ENCODE data around the gene EPHA8. TPM values are rescaled to one million over a fixed set of nuclear protein-coding genes. Genes with fewer than 3 reads are reported as not detected.

Gene EPHA8
- total RNA-seq, 1 donor from 2014 or later, result 0.48 TPM

DNA sequence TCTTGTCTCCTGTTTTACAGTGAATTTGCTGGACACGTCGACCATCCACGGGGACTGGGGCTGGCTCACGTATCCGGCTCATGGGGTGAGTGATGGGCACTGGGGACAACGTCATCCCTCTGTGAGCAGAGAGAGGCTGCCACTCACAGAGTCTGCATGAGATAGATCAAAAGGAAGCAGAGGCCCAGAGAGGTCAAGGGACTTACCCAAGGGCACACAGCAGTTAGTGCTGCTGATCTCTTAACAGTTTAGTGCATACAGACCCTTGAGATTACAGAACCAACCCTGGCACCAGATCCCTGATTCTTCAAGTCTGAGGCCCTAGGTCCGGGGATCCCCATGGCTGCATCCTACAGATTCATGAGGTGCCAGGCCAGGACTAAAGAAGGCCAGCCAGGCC is 6.0 kb downstream of the EPHA8 start:
- no peak for ATAC-seq

DNA sequence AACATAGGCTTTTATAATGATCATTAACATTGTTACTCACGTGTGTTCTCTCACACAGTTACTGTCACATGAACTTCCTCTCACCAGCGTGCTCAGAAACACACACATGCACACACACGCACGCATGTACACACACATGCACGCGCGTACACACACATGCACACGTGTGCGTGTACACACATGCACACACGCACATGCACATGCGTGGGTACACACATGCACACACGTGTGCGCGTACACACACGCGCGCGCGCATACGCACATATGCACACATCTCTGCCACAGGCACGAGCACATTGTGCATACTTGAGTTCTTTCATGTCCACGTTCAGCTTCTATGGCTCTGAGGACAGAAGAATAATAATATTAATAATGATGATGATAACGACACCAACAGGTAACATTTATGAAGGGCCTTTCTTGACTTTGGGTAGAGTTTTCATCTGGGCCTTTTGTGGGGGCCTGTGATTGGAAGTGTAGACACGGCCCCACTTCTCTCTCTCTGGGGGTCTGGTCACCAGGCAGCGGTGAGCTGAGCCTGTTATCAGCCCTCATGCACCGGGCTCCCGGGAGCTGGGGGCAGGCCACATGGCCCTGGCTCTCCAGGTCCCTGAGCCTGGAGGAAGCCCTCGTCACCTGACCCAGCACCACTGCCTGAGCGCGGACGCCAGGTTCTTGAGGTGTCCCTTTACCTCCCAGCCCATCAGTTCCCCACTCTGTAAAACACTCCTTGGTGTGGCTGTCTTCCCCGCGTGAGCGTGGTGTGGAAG is 7.0 kb downstream of the EPHA8 start:
- no peak for ATAC-seq

DNA sequence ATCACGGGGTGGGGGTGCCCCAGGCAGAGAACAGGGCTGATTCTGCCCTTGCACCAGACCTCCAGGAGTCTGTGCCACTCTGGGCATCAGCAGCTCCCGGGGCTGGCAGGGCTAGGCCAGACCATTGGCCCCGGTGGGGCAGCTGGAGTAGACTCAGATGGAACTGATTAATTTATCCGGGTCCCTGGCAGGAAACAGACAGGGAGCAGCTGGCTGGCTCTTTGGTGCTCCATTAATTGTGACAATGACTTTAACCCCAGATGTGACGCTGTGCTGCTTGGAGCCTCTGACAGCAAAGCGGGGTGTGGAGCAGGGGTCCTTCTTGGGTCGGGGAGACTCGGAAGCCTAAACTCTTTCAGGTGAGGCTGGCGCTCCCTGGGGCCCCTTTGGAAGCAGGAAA is 9.5 kb downstream of the EPHA8 start:
- ATAC-seq, result no peak

DNA sequence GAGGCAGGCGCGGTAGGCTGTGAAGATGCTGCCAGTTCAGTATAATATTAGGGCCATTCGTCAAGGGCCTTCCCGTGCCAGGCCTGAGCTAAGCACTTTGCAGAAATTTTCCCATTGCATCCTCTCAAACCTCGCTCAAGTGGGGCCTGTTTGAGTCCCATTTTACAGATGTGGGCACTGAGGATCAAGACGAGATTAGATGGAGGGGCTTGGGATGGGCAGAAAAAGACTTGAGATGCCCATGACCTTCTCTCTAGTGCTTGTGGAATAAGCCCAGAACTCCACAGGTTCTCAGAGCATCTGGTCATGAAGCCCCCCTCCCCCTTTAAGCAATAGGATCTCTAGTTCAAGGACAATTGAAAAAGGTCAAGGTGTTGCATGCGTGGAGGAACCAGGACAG is 9.9 kb downstream of the EPHA8 start:
- no peak for ATAC-seq

DNA sequence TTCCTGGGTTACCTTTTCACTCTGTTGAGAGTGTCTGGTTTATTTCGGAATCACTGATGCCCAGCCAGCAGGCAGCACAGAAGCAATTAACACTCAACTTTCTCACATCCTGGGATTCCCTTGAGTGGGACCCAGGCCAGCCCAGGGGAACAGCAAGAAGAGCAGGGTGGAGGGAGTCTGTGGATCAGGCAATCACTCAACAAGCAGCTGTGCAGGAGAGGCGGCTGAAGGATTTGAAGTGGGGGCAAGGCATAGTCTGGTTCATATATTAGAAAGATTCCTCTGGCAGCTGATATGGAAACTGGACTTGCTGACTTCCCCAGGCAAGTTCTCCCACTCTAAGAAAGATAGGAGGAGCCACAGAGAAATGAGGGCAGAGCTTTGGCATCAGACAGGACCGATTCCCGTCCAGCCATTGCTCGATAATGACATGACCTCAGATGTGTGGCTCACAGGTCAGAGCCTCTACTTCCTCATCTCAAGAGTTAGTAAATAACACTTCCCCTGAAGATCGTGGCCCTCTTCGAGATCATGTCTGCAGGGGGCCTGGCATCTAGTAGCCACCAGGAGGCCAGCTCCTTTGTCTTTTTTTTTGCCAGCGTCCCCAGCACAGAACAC is 12.4 kb downstream of the EPHA8 start:
- no peak for ATAC-seq

DNA sequence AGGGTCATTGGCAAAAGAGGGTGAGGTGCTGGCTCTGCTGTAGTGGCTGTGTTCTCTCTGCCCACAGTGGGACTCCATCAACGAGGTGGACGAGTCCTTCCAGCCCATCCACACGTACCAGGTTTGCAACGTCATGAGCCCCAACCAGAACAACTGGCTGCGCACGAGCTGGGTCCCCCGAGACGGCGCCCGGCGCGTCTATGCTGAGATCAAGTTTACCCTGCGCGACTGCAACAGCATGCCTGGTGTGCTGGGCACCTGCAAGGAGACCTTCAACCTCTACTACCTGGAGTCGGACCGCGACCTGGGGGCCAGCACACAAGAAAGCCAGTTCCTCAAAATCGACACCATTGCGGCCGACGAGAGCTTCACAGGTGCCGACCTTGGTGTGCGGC is 12.9 kb downstream of the EPHA8 start:
- ATAC-seq, result no peak

DNA sequence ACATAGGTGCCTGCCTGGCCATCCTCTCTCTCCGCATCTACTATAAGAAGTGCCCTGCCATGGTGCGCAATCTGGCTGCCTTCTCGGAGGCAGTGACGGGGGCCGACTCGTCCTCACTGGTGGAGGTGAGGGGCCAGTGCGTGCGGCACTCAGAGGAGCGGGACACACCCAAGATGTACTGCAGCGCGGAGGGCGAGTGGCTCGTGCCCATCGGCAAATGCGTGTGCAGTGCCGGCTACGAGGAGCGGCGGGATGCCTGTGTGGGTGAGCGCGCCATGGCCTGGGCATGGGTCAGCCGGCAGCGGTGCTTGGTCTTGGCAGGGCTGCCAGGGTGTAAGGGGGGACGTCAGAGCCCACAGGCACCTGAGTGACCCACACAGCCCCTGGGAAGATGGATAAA is 13.3 kb downstream of the EPHA8 start:
- ATAC-seq, result no peak

DNA sequence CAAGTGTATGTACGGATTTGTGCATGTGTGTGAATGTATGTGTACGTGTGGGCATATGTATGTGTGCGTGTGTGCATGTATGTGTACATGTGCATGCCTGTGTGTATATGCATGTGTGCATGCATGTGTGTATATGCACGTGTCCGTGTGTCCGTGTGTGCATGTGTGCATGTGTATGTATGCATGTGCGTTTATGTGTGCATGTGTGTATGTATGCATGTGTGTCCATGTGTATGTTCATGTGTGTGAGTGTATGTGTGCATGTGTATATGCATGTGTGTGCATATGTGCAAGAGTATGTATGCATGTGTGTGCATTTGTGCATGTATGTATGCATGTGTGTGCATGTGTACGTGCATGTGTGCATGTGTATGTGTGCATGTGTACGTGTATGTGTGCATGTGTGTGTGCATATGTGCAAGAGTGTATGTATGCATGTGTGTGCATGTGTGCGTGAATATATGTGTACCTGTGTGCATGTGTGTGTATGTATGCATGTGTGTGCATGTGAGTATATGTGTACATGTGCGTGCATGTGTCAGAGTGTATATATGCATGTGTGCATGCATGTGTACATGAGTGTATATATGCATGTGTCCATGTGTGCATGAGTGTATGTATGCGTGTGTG is 15.6 kb downstream of the EPHA8 start:
- ATAC-seq, result no peak

DNA sequence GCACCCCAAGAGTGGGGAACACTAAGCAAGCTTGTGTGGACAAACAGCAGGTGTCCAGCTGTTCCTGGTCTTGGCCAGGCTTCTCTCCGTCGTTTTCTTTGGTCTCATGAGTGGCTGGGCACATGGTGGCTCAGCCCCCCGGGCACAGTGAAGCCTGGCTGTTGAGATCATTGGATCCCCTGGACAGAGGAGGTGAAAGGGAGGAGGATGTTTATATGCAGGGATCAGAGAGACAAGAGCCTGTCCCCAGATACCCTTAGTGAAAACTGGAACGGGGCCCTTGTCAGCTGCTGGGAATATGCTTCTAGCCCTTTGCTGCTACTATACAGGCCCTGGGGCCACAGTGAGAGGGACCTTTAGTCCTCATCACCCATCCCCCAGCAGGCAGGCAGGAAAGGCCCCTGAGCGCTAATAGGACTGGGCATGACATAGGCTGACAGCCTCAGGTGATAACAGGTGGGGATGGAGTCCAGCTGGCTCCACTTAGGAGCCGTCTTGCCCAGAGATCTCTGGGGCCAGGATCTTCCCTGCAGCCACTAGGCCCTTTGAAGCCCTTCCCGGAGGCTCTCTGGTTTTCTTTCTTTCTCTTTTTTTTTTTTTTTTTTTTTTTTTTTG is 16.4 kb downstream of the EPHA8 start:
- no peak for ATAC-seq

DNA sequence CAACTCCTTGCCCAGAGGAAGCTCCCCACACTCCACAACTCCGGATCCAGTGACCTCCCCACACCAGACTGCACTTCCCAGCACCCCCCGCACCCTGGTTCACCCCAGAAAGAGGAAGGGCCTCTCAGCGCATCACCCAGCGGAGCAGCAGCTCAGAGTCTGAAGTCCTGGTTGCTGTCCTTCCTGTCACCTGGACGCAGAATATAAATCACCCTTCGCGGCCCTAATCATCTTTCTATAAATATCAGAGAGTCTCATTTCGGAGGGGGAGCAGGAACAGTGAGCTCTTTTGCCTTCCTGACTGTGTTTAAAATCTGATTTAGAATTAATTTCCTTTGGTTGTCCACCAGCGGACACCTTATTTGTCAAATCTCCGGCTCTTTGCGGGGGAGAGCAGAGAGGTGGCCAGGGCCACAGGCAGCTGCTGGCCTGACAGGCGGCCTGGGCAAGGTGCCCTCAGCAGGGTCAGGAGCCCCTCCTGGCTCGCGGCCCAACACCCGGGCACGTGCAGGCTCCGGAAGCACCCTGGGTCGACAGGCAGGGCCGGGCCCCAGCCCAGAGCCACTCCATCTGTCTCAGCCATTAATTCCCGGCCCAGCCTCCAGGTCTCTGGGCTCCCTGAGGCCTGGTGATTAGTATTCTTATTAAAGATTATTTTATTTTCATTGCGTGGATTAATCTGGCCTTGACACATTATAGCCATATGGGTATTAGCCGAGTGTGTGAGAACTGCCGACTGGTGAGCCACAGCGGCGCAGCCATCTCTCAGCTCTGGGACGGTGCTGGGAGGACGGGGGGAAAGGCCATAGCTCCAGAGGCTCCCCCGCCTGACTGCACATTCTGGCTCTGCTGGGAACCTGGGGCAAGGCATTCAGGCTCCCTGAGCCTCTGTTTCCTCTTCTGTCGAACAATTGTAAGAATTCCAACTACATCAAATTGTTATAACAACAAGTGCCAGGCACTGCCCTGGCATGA is 19.7 kb downstream of the EPHA8 start:
- ATAC-seq, result no peak

DNA sequence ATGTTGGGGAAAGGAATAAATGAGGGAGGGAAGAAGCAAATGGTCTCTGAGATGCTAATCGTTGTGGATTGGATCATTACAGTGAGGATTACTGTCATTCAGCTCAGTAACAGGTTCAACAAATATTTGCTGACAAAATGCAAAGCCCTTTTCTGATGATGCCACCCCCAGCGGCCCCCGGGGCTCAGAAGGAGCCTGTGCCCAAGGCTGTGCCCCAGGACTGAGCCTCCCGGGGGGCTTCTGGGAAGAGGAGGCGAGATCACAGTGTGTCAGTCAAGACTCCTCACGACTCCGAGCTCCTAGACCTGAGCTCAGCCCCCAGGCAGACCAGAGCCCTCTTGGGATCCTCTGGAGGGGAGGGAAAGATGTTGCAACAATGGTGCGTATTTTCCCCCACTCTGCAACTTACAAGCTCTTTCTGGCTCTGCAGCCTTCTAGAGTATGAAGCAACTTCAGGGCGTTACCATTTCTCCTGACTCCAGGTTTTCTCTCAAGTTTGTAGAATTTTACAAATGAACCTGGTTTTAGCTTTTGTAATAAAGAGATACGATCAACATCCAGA is 20.8 kb downstream of the EPHA8 start:
- ATAC-seq, result no peak

DNA sequence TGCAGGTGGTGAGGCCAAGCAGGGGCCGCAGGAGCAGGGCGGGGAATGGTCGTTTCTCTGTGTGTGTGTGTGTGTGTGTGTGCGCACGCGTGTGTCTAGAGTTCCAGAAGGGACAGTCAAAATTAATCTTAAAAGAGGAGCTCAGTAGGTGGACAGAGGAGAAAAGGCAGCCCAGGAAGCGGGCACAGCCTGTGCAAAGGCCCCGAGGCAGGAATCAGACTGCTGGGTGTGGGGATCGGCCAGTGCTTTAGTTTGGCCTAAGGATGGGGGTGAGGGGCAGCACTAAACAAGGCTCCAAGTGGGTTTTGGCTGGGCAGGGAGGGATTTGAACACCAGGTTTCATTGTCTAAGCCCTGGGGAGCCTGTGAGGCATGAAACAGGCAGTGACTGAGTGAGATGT is 21.7 kb downstream of the EPHA8 start:
- ATAC-seq, result no peak

DNA sequence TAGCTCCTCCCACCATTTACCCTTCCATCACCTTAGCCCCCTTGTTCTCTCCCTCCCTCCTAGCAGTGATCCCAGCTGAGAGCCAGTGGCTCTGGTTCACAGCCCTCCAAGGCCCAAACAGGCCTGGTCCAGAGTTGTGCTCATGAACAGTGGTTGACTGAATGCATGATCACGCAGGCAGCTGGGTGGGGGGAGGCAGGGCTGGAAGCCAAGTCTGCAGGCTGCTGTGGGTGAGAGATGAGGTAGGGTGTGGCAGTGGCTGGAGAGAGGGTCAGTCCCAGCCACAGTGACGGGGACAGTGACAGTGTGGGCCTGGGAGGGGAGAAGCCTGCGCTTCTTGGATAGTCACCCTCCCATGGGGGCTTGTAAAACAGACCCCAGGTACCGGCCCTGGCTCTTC is 22.2 kb downstream of the EPHA8 start:
- no peak for ATAC-seq

DNA sequence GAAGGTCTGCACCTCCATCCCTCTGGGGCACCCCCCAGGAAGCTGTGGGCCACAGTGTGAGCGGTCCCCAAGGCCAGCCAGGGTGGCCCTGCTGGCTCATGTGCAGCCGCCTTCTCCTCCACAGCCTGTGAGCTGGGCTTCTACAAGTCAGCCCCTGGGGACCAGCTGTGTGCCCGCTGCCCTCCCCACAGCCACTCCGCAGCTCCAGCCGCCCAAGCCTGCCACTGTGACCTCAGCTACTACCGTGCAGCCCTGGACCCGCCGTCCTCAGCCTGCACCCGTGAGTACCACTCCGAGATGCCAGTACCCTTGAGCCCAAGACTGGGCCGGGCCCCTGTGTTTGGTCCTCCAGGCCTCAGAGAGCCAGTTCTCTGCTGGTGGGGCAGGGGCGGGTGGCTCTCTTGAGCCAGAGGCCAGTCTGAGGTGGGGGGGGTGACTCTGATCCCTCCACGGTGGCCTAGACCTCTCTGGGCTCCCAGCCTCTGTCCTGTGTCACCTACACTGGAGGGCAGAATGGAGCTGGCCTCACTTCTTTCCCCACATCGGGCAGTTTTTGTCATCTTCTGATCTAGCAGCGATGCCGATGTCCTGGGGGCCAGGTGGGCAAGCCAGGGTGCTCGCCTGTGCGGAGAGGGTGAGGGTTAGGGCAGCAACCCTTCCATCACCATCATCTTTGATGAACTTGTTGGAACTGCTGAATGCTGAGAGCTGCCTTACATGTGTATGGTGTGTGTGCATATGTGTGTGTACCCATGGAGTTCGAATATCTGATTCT is 23.3 kb downstream of the EPHA8 start:
- no peak for ATAC-seq

DNA sequence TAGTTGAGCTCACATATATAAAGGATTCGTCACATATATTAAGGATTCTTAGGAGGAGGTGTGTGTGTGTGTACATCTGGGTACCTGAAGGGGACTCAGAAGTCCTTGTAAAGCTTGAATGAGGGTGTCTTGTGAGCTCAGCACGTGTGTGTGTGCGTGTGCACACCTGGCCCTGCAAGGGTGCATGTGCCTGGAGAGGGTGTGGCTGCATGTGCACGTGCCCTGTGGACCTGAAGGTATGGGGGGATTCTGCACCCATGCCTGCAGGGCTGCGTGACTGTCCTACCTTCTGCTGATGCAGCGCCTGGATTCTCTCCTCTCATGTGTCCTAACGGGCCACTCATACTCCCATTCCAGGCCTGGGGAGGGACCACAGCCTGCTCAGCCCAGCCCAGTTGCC is 24.0 kb downstream of the EPHA8 start:
- ATAC-seq, result no peak

DNA sequence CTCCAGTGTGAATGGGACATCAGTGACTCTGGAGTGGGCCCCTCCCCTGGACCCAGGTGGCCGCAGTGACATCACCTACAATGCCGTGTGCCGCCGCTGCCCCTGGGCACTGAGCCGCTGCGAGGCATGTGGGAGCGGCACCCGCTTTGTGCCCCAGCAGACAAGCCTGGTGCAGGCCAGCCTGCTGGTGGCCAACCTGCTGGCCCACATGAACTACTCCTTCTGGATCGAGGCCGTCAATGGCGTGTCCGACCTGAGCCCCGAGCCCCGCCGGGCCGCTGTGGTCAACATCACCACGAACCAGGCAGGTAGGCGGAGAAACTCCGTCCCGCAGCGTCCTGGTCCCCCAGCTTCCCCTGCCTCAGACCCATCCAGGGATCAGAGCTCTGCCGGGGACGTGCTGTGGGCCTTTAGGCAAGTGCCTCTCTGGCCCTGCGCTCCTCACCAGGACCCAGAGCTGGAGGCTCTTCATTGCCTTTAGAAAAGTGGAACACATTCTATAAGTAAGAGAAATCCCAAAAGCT is 25.7 kb downstream of the EPHA8 start:
- no peak for ATAC-seq

DNA sequence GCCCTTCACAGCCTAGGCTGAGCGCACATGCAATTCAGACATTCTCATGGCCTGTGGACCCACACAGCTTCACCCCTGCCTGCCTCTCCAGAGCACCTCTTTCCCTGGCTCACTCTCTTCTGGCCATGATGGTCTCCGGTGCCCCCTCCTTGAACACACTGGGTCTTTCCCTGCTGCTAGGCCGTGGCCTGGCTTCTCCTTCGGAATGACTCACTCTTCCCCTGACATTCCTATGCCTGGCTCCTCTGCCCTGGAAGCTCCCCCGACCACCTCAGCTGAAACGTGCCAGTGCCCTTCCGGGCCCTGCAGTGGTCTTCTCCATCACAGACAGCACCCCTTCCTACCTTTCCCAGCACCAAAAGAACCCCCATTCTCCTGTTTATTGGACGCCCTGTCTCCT is 28.3 kb downstream of the EPHA8 start:
- no peak for ATAC-seq

DNA sequence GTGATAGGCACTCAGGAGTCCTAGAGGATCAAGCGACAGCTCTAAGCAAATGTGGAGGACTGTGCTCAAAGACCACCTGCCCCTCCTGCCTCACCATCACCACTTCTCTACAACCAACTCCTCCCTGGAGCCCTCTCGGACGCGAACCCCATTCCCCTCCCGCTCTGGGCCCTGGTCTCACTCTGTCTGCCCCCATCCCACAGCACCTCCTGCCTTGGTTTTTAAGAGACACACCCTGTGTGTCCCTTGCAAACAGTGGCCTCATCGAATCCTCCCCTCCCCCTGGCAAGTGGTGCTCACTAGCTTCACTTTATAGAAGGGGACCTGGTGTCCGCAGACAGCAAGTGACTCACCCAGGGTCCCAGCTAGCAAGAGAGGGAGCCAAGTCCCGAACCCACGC is 28.8 kb downstream of the EPHA8 start:
- no peak for ATAC-seq

DNA sequence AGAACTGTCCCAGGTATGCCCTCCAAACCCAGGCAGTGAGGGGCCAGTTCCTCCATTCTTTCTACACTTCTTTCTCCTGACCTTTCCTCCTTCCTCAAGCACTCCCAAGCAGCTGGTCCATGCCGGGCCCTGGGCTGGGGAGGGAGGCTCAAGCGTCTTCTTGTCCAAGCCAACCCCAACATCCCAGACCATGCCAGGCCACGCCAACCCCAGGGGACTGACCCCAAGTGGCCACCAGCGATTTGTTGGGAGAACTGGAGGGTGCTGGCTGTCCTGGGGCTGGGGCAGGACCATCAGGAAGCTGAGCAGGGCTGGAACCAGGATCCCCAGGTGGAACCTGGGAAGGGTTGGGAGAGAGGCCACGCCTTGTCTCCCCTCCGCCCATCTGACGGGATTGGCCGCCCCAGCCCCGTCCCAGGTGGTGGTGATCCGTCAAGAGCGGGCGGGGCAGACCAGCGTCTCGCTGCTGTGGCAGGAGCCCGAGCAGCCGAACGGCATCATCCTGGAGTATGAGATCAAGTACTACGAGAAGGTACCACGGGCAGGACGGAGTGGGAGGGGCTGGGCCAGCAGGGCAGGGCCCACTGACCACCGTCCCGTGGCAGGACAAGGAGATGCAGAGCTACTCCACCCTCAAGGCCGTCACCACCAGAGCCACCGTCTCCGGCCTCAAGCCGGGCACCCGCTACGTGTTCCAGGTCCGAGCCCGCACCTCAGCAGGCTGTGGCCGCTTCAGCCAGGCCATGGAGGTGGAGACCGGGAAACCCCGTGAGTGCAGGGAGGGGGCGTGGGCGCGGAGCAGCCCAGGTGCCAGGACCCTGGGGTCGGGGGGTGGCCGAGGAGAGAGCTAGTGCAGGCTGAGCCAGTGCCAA is 29.9 kb downstream of the EPHA8 start:
- ATAC-seq, result peak; percentile 41

DNA sequence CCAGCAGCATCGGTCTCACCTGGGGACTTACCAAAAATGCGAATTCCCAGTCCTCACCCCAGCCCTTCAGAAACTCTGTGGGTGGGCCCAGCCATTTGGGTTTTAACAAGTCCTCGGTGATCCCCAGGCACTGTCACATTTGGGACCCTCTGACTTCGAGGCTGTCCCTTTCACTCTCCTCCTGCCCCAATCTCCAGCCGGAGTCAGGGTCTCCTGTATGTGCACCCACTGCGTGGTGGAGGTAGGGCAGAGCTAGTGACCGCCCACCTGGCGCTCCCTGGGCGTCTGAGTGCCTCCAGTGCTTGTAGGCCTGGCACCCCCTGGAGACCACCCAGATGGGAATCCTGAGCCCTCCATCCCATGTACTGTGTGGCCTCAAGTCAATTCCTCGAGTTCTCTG is 31.1 kb downstream of the EPHA8 start:
- no peak for ATAC-seq

Data from esophagus mucosa (tissue), 1 donor.